ENCODE data around the gene ZNF385D.

ZNF385D gene

GRCh38 chr3:21751886-21752285 lies 876 bp upstream of the ZNF385D start:
- FAIRE-seq (no peak), DNase-seq (ENCODE audit: insufficient read length, low spot score) (no peak)

- FAIRE-seq = no peak
- no peak for DNase-seq (ENCODE audit: insufficient read length, low spot score)
These were observed 822 bp downstream of the ZNF385D start for GRCh38 chr3:21750080-21750696.

GRCh38 chr3:21747966-21748555 lies 2.9 kb downstream of the ZNF385D start:
- no peak for DNase-seq (ENCODE audit: insufficient read length, low spot score)
- no peak for FAIRE-seq

GRCh38 chr3:21747376-21747775 lies 3.6 kb downstream of the ZNF385D start:
- DNase-seq (ENCODE audit: insufficient read length, low spot score) = no peak
- FAIRE-seq = no peak

- no peak for FAIRE-seq
These were observed 5.0 kb downstream of the ZNF385D start for GRCh38 chr3:21745966-21746365.

GRCh38 chr3:21744793-21745192 lies 6.2 kb downstream of the ZNF385D start:
- no peak for DNase-seq (ENCODE audit: insufficient read length, low spot score)
- no peak for FAIRE-seq

More at GRCh38 chr3:21745966-21746365, 5.0 kb downstream of the ZNF385D start:
- DNase-seq (ENCODE audit: insufficient read length, low spot score) = no peak

- FAIRE-seq = no peak
- no peak for DNase-seq (ENCODE audit: insufficient read length, low spot score)
These were observed 11.9 kb downstream of the ZNF385D start for GRCh38 chr3:21738935-21739702.

- FAIRE-seq (no peak), DNase-seq (ENCODE audit: insufficient read length, low spot score) (no peak)
These were observed 12.7 kb downstream of the ZNF385D start for GRCh38 chr3:21738283-21738682.

- no peak for DNase-seq (ENCODE audit: insufficient read length, low spot score)
- FAIRE-seq = no peak
These were observed 16.3 kb downstream of the ZNF385D start for GRCh38 chr3:21734746-21735145.

GRCh38 chr3:21729888-21730459 lies 21.0 kb downstream of the ZNF385D start:
- FAIRE-seq = no peak
- no peak for DNase-seq (ENCODE audit: insufficient read length, low spot score)

GRCh38 chr3:21729331-21729730 lies 21.7 kb downstream of the ZNF385D start:
- no peak for FAIRE-seq
- no peak for DNase-seq (ENCODE audit: insufficient read length, low spot score)

GRCh38 chr3:21722768-21723167 lies 28.2 kb downstream of the ZNF385D start:
- DNase-seq (ENCODE audit: insufficient read length, low spot score) = no peak
- no peak for FAIRE-seq

GRCh38 chr3:21722301-21722700 lies 28.7 kb downstream of the ZNF385D start:
- no peak for DNase-seq (ENCODE audit: insufficient read length, low spot score)
- no peak for FAIRE-seq

- no peak for FAIRE-seq
- no peak for DNase-seq (ENCODE audit: insufficient read length, low spot score)
These were observed 31.9 kb downstream of the ZNF385D start for GRCh38 chr3:21718943-21719591.

GRCh38 chr3:21718161-21718765 lies 32.7 kb downstream of the ZNF385D start:
- FAIRE-seq (no peak), DNase-seq (ENCODE audit: insufficient read length, low spot score) (peak; percentile 18)

- FAIRE-seq (no peak), DNase-seq (ENCODE audit: insufficient read length, low spot score) (no peak)
These were observed 35.3 kb downstream of the ZNF385D start for GRCh38 chr3:21715662-21716061.

GRCh38 chr3:21705769-21706168 lies 45.2 kb downstream of the ZNF385D start:
- DNase-seq (ENCODE audit: insufficient read length, low spot score) (no peak), FAIRE-seq (no peak)

- FAIRE-seq (no peak), DNase-seq (ENCODE audit: insufficient read length, low spot score) (no peak)
These were observed 46.2 kb downstream of the ZNF385D start for GRCh38 chr3:21704796-21705195.

- DNase-seq (ENCODE audit: insufficient read length, low spot score) (no peak), FAIRE-seq (no peak)
These were observed 47.7 kb downstream of the ZNF385D start for GRCh38 chr3:21703291-21703690.

GRCh38 chr3:21697707-21698106 lies 53.3 kb downstream of the ZNF385D start:
- DNase-seq (ENCODE audit: insufficient read length, low spot score) (no peak), FAIRE-seq (no peak)

GRCh38 chr3:21694506-21694905 lies 56.5 kb downstream of the ZNF385D start:
- no peak for FAIRE-seq

More at GRCh38 chr3:21694506-21694905, 56.5 kb downstream of the ZNF385D start:
- no peak for DNase-seq (ENCODE audit: insufficient read length, low spot score)
